SK-N-SH treated with all-trans-retinoic acid at 6 μM for 48 hours (cell line): ENCODE data around the gene SPOUT1.

Experiments
- ARNTL ChIP-seq: fragments of 450-650 bp; formaldehyde crosslinking; IDR thresholded peaks from 2 replicates; pipeline ENCODE4 v1.5.0; 2020; ENCODE audit warnings: low read depth, mild to moderate bottlenecking, moderate library complexity, borderline replicate concordance
- CSDC2 ChIP-seq: fragments of 250-450 bp; sonication (Bioruptor Pico); IDR thresholded peaks from 2 replicates; pipeline ENCODE4 v1.5.0; 2020; ENCODE audit warnings: mild to moderate bottlenecking, moderate library complexity
- ESRRG ChIP-seq: fragments of 250-450 bp; sonication (Bioruptor Pico); IDR thresholded peaks from 2 replicates; pipeline ENCODE4 v1.6.1; 2021; ENCODE audit warnings: mild to moderate bottlenecking
- SNAI2 ChIP-seq: fragments of 250-450 bp; sonication (Bioruptor Pico); IDR thresholded peaks from 2 replicates; pipeline ENCODE4 v1.5.0; 2020; ENCODE audit warnings: mild to moderate bottlenecking, moderate library complexity
- ZC3H10 ChIP-seq: fragments of 250-450 bp; sonication (Bioruptor Pico); IDR thresholded peaks from 2 replicates; pipeline ENCODE4 v1.5.1; 2021; ENCODE audit warnings: mild to moderate bottlenecking, moderate library complexity
- ZFP3 ChIP-seq: fragments of 250-450 bp; sonication (Bioruptor Pico); IDR thresholded peaks from 2 replicates; pipeline ENCODE4 v1.5.0; 2020; ENCODE audit warnings: mild to moderate bottlenecking, moderate library complexity
- ZFP30 ChIP-seq: fragments of 450-650 bp; formaldehyde crosslinking; IDR thresholded peaks from 2 replicates; pipeline ENCODE4 v1.5.0; 2022; ENCODE audit warnings: mild to moderate bottlenecking, moderate library complexity
- ZNF8 ChIP-seq: fragments of 450-650 bp; formaldehyde crosslinking; IDR thresholded peaks from 2 replicates; pipeline ENCODE4 v1.5.0; 2020; ENCODE audit warnings: mild to moderate bottlenecking, moderate library complexity
- TF ChIP-seq, protein P1 (sequence below): fragments of 250-450 bp; sonication (Bioruptor Pico); IDR thresholded peaks from 2 replicates; pipeline ENCODE4 v1.5.1; 2020; ENCODE audit warnings: low read depth, mild to moderate bottlenecking, moderate library complexity
- TF ChIP-seq, protein P2 (sequence below): fragments of 250-450 bp; sonication (Bioruptor Pico); IDR thresholded peaks from 2 replicates; pipeline ENCODE4 v1.5.0; 2020; ENCODE audit warnings: mild to moderate bottlenecking, moderate library complexity

DNA sequence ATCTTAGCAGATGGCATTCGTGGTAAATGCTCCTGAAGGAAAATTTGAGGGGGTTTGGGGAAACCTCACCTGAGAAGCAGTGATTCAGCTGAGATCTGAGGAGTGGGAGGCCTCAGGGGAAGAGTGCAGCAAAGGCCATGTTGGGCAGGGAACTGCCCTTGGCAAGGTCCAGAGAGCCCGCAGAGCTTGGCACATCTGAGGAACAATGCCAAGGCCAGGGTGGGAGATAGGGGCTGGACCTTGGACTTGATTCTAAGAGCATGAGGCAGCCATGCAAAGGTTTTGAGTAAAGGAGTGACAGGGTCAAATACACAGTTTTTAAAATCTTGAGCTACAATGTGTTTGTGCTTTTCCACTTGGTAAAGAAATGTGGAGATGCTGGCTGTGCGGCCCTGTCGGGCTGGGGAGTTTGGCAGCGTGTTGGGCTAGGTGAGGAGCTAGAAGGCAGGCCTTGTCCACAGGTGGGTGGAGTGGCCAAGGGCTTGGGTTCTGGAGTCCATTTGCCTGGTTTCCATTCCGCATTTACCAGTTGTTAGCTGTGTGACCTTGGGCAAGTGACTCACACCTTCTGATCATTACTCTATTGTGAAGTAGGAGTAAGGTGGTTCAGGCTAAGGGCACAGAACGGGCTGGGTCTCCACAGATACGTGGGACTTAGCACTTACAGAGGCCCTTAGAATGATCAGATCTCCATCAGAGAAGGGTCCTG, 36.5 kb downstream of the SPOUT1 start:
- TF ChIP-seq ZFP30 (CRISPR knock-in tag) (no peak), ESRRG (CRISPR knock-in tag) (no peak), ZC3H10 (no peak), SNAI2 (CRISPR knock-in tag) (no peak), ZFP3 (CRISPR knock-in tag) (no peak), CSDC2 (CRISPR knock-in tag) (no peak), ZNF8 (no peak), ARNTL (CRISPR knock-in tag) (no peak)
- TF ChIP-seq, protein P1, sequence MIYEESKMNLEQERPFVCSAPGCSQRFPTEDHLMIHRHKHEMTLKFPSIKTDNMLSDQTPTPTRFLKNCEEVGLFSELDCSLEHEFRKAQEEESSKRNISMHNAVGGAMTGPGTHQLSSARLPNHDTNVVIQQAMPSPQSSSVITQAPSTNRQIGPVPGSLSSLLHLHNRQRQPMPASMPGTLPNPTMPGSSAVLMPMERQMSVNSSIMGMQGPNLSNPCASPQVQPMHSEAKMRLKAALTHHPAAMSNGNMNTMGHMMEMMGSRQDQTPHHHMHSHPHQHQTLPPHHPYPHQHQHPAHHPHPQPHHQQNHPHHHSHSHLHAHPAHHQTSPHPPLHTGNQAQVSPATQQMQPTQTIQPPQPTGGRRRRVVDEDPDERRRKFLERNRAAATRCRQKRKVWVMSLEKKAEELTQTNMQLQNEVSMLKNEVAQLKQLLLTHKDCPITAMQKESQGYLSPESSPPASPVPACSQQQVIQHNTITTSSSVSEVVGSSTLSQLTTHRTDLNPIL (CRISPR knock-in tag), result no peak
- TF ChIP-seq, protein P2, sequence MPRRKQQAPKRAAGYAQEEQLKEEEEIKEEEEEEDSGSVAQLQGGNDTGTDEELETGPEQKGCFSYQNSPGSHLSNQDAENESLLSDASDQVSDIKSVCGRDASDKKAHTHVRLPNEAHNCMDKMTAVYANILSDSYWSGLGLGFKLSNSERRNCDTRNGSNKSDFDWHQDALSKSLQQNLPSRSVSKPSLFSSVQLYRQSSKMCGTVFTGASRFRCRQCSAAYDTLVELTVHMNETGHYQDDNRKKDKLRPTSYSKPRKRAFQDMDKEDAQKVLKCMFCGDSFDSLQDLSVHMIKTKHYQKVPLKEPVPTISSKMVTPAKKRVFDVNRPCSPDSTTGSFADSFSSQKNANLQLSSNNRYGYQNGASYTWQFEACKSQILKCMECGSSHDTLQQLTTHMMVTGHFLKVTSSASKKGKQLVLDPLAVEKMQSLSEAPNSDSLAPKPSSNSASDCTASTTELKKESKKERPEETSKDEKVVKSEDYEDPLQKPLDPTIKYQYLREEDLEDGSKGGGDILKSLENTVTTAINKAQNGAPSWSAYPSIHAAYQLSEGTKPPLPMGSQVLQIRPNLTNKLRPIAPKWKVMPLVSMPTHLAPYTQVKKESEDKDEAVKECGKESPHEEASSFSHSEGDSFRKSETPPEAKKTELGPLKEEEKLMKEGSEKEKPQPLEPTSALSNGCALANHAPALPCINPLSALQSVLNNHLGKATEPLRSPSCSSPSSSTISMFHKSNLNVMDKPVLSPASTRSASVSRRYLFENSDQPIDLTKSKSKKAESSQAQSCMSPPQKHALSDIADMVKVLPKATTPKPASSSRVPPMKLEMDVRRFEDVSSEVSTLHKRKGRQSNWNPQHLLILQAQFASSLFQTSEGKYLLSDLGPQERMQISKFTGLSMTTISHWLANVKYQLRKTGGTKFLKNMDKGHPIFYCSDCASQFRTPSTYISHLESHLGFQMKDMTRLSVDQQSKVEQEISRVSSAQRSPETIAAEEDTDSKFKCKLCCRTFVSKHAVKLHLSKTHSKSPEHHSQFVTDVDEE (CRISPR knock-in tag), result no peak
